22Rv1 (cell line): ENCODE data around the gene CSMD2.
"Not testable (repeated sequence)": the region's sequence is repeated elsewhere in the genome, so short reads cannot be mapped to it uniquely, and the experiment has no call there.

Experiments used
- H3K27ac ChIP-seq: fragments of 450-650 bp; 2 replicates; pipeline ENCODE4 v1.5.1; 2017
- CTCF ChIP-seq: fragments of 450-650 bp; IDR thresholded peaks from 2 replicates; pipeline ENCODE4 v1.5.1; 2017; ENCODE audit warnings: mild to moderate bottlenecking
- ZFX ChIP-seq: fragments of 450-650 bp; IDR thresholded peaks from 2 replicates; pipeline ENCODE4 v1.6.1; 2017; ENCODE audit warnings: antibody characterized with exemption, borderline replicate concordance

CSMD2 gene

GRCh38 chr1:33515607-33516006 lies 649.4 kb downstream of the CSMD2 start:
- TF ChIP-seq ZFX, result no peak
- no peak for TF ChIP-seq CTCF
- H3K27ac ChIP-seq, result no peak overlapping the region

- no peak for TF ChIP-seq ZFX
- TF ChIP-seq CTCF, result no peak
- H3K27ac ChIP-seq, result no peak overlapping the region
Measured at GRCh38 chr1:33515112-33515511, 649.9 kb downstream of the CSMD2 start.

- TF ChIP-seq ZFX (no peak), CTCF (no peak)
- H3K27ac ChIP-seq, result no peak overlapping the region
Measured at GRCh38 chr1:33512226-33513011, 652.6 kb downstream of the CSMD2 start.

- not testable (repeated sequence) for H3K27ac ChIP-seq
Measured at GRCh38 chr1:33509276-33509675, 655.8 kb downstream of the CSMD2 start.

- no peak for TF ChIP-seq CTCF
- TF ChIP-seq ZFX, result no peak
- no peak overlapping the region for H3K27ac ChIP-seq
Measured at GRCh38 chr1:33508151-33508550, 656.9 kb downstream of the CSMD2 start.

GRCh38 chr1:33507661-33508060 lies 657.4 kb downstream of the CSMD2 start:
- H3K27ac ChIP-seq, result no peak overlapping the region
- TF ChIP-seq CTCF (no peak), ZFX (no peak)

GRCh38 chr1:33503506-33503905 lies 661.5 kb downstream of the CSMD2 start:
- no peak for TF ChIP-seq ZFX
- no peak for TF ChIP-seq CTCF
- H3K27ac ChIP-seq, result no peak overlapping the region

- no peak for TF ChIP-seq ZFX
- TF ChIP-seq CTCF, result no peak
- H3K27ac ChIP-seq, result no peak overlapping the region
Measured at GRCh38 chr1:33502726-33503125, 662.3 kb downstream of the CSMD2 start.
